GM18868 (cell line): ENCODE measurements around the gene CLHC1.
A peak's percentile ranks its signal among the peaks of the same experiment; 100 is the strongest.

Experiments
- ATAC-seq: cut with Tn5 transposase; IDR thresholded peaks from one replicate; pipeline ENCODE4 v1.9.1; 2021; ENCODE audit warnings: mild to moderate bottlenecking, moderate library complexity; ENCODE audit not compliant: unreplicated experiment

CLHC1 gene

GRCh38 chr2:55169915-55170314 lies 62.2 kb downstream of the CLHC1 start:
- ATAC-seq = no peak

- no peak for ATAC-seq
Measured at GRCh38 chr2:55169359-55169758, 62.7 kb downstream of the CLHC1 start.

GRCh38 chr2:55168221-55169154 lies 63.6 kb downstream of the CLHC1 start:
- no peak for ATAC-seq

GRCh38 chr2:55165626-55166025 lies 66.5 kb downstream of the CLHC1 start:
- ATAC-seq = no peak

- ATAC-seq = no peak
Measured at GRCh38 chr2:55164534-55165480, 67.3 kb downstream of the CLHC1 start.

- no peak for ATAC-seq
Measured at GRCh38 chr2:55163941-55164390, 68.1 kb downstream of the CLHC1 start.

- ATAC-seq = no peak
Measured at GRCh38 chr2:55163274-55163721, 68.8 kb downstream of the CLHC1 start.

GRCh38 chr2:55162284-55163006 lies 69.6 kb downstream of the CLHC1 start:
- no peak for ATAC-seq

GRCh38 chr2:55161295-55162210 lies 70.5 kb downstream of the CLHC1 start:
- ATAC-seq = no peak

GRCh38 chr2:55160422-55160821 lies 71.7 kb downstream of the CLHC1 start:
- no peak for ATAC-seq

- no peak for ATAC-seq
Measured at GRCh38 chr2:55159752-55160151, 72.3 kb downstream of the CLHC1 start.

GRCh38 chr2:55159037-55159651 lies 72.9 kb downstream of the CLHC1 start:
- peak; percentile 87 for ATAC-seq

GRCh38 chr2:55158111-55158814 lies 73.8 kb downstream of the CLHC1 start:
- no peak for ATAC-seq

- no peak for ATAC-seq
Measured at GRCh38 chr2:55157474-55157884, 74.6 kb downstream of the CLHC1 start.

- no peak for ATAC-seq
Measured at GRCh38 chr2:55156984-55157383, 75.1 kb downstream of the CLHC1 start.

GRCh38 chr2:55156326-55156725 lies 75.8 kb downstream of the CLHC1 start:
- no peak for ATAC-seq

- no peak for ATAC-seq
Measured at GRCh38 chr2:55155764-55156281, 76.3 kb downstream of the CLHC1 start.

- ATAC-seq = no peak
Measured at GRCh38 chr2:55155206-55155605, 76.9 kb downstream of the CLHC1 start.
